ENCODE results near the gene CCL3.
"Not testable (repeated sequence)": the region's sequence is repeated elsewhere in the genome, so short reads cannot be mapped to it uniquely, and the experiment has no call there.

GRCh38 chr17:36081681-36082471 lies 8.1 kb downstream of the CCL3 start:
- not testable (repeated sequence) for TF ChIP-seq CTCF (IDR thresholded peaks at IDR 0.05; ENCODE audit: insufficient read depth, low read length, poor library complexity, severe bottlenecking); EZH2phosphoT487 (conservative IDR thresholded peaks at IDR 0.05; ENCODE audit: low read length)
